ENCODE results near the gene AGO1. TPM values are rescaled to one million over a fixed set of nuclear protein-coding genes. Genes with fewer than 3 reads are reported as not detected.
"Not testable (repeated sequence)": the region's sequence is repeated elsewhere in the genome, so short reads cannot be mapped to it uniquely, and the experiment has no call there.

The AGO1 gene
- total RNA-seq, 1 experiment from 2014 or later: 28.9 TPM

DNA sequence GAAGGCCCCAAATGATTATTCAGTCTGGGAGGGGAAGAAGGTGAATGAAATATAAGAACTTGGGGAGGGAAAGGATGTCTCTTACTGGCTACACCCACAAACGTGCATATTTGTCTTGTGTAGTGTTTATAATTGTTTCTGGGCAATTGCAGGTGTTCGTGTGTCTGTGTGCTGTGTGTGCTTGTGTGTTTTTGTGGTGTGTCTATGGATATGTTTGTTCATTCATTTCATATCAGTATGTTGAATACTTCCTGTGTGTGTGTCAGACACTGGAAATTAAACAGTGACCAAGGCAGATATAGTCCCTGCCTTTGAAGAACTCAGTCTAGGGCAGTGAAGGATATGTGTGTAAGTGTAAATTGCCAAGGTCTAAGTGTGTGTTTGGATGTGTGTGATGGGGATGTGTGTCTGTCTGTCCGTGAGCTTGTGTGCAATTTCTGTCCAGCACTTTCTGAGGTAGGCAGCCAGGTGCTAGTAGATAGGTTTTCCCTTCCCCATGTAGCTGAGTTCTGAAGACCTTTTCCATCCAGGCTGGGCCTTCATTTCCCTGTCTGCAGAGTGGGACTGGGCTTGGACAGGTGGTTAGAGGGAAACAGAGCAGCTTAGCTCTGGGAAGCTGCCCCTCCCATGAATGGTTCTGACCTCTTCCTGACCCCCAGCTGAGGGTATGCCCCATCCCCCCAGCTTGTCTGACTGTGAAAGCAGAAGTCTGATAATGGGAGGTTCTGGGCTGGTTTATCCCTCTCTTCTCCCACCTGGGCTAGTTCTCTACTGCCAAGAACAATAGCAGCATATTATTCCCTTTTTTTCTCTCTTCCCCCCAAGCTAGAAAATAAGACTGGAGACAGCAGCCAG is 3.8 kb downstream of the AGO1 start:
- Mint-ChIP-seq H3K27ac (ENCODE audit: unreplicated experiment) (no peak overlapping the region), H3K4me3 (ENCODE audit: unreplicated experiment) (no peak overlapping the region), H3K36me3 (ENCODE audit: insufficient read depth, unreplicated experiment) (peaks cover 17% of the 10 kb centered on the region), H3K9me3 (ENCODE audit: unreplicated experiment) (no peaks in the 10 kb centered on the region), H3K27me3 (ENCODE audit: insufficient read depth, unreplicated experiment) (no peaks in the 10 kb centered on the region), H3K4me1 (ENCODE audit: low read depth, unreplicated experiment) (peaks cover 29% of the 10 kb centered on the region)
- Histone ChIP-seq H3K4me3 (ENCODE audit: low read depth, low read length) (no peak overlapping the region), H3K4me1 (peaks cover 14% of the 10 kb centered on the region), H3K27me3 (replicated peaks; ENCODE audit: control insufficient read depth, insufficient read depth, low read length) (no peaks in the 10 kb centered on the region), H3K36me3 (ENCODE audit: control insufficient read depth, insufficient read depth, low read length) (no peaks in the 10 kb centered on the region), H3K9me3 (no peaks in the 10 kb centered on the region)
- intact Hi-C loops (cut with micrococcal nuclease; ENCODE audit: unreplicated experiment): no loop called here
- POLR2A ChIA-PET: no interaction called here
- DNase-seq: no peak
- TF ChIP-seq, protein P1, sequence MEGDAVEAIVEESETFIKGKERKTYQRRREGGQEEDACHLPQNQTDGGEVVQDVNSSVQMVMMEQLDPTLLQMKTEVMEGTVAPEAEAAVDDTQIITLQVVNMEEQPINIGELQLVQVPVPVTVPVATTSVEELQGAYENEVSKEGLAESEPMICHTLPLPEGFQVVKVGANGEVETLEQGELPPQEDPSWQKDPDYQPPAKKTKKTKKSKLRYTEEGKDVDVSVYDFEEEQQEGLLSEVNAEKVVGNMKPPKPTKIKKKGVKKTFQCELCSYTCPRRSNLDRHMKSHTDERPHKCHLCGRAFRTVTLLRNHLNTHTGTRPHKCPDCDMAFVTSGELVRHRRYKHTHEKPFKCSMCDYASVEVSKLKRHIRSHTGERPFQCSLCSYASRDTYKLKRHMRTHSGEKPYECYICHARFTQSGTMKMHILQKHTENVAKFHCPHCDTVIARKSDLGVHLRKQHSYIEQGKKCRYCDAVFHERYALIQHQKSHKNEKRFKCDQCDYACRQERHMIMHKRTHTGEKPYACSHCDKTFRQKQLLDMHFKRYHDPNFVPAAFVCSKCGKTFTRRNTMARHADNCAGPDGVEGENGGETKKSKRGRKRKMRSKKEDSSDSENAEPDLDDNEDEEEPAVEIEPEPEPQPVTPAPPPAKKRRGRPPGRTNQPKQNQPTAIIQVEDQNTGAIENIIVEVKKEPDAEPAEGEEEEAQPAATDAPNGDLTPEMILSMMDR (IDR thresholded peaks at IDR 0.05; ENCODE audit: insufficient read depth in 1 of 2, low read depth in 1 of 2, low read length in 1 of 2, severe bottlenecking in 1 of 2, unreplicated experiment in 1 of 2): no peak
- CTCF ChIA-PET: no interaction called here
- no TSS peak for BruUV-seq (replicated peaks)

DNA sequence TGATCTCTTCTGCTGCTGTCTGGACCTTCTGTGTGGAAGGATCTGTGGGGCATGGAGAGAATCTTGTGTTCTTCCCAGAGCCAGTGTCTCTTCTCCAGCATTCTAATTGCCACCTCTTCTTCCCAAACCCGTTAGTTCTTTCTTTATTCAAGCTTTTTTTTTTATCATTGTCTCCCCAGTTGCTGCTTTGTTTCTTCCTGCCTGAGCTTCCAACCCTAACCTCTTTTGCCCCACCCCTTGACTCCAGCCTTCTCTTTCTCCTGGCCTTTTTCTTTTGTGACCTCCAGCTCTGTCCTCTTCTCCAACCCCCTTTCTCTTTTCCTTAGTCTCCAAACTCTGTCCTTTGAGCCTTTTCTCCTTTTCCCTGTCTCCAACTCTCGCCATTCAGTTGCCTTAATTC is 4.5 kb downstream of the AGO1 start:
- Histone ChIP-seq H3K9me3 (no peaks in the 10 kb centered on the region), H3K27me3 (replicated peaks; ENCODE audit: control insufficient read depth, insufficient read depth, low read length) (no peaks in the 10 kb centered on the region), H3K4me3 (ENCODE audit: low read depth, low read length) (no peak overlapping the region), H3K36me3 (ENCODE audit: control insufficient read depth, insufficient read depth, low read length) (no peaks in the 10 kb centered on the region), H3K4me1 (peaks cover 14% of the 10 kb centered on the region)
- Mint-ChIP-seq H3K4me1 (ENCODE audit: low read depth, unreplicated experiment) (peaks cover 22% of the 10 kb centered on the region), H3K36me3 (ENCODE audit: insufficient read depth, unreplicated experiment) (peaks cover 17% of the 10 kb centered on the region), H3K27me3 (ENCODE audit: insufficient read depth, unreplicated experiment) (no peaks in the 10 kb centered on the region), H3K27ac (ENCODE audit: unreplicated experiment) (no peak overlapping the region), H3K9me3 (ENCODE audit: unreplicated experiment) (no peaks in the 10 kb centered on the region), H3K4me3 (ENCODE audit: unreplicated experiment) (no peak overlapping the region)
- no peak for DNase-seq
- no TSS peak for BruUV-seq (replicated peaks)
- POLR2A ChIA-PET: interaction anchor here (0.6 kb wide), 1 partner anchor 9 kb away, joined by 4 read pairs; no protein-coding TSS in a partner anchor
- TF ChIP-seq, protein P1 (IDR thresholded peaks at IDR 0.05; ENCODE audit: insufficient read depth in 1 of 2, low read depth in 1 of 2, low read length in 1 of 2, severe bottlenecking in 1 of 2, unreplicated experiment in 1 of 2): no peak
- intact Hi-C loops (cut with micrococcal nuclease; ENCODE audit: unreplicated experiment): no loop called here
- CTCF ChIA-PET: no interaction called here

DNA sequence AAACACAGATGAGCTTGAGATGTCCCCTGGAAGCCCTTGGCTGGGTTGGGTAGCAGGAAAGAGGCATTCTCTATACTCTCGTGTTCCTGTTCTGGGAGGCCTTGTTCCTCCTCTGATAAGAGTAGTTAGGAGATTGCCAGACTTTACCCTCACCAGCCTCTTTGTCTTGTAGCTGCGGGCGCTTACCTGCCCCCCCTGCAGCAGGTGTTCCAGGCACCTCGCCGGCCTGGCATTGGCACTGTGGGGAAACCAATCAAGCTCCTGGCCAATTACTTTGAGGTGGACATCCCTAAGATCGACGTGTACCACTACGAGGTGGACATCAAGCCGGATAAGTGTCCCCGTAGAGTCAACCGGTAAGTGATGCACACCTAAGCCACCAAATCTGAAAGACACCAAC is 5.2 kb downstream of the AGO1 start:
- H3K9me3 Mint-ChIP-seq (ENCODE audit: unreplicated experiment): no peaks in the 10 kb centered on the region
- DNase-seq: no peak
- H3K4me3 ChIP-seq (ENCODE audit: low read depth, low read length): no peak overlapping the region
- intact Hi-C loops (cut with micrococcal nuclease; ENCODE audit: unreplicated experiment): no loop called here
- peaks cover 17% of the 10 kb centered on the region for H3K36me3 Mint-ChIP-seq (ENCODE audit: insufficient read depth, unreplicated experiment)
- H3K27ac Mint-ChIP-seq (ENCODE audit: unreplicated experiment): no peak overlapping the region
- BruUV-seq (replicated peaks): no TSS peak
- ChIA-PET POLR2A (no interaction called here), CTCF (no interaction called here)
- peaks cover 14% of the 10 kb centered on the region for H3K4me1 ChIP-seq
- H3K4me3 Mint-ChIP-seq (ENCODE audit: unreplicated experiment): no peak overlapping the region
- H3K36me3 ChIP-seq (ENCODE audit: control insufficient read depth, insufficient read depth, low read length): no peaks in the 10 kb centered on the region
- no peaks in the 10 kb centered on the region for H3K9me3 ChIP-seq
- TF ChIP-seq, protein P1 (IDR thresholded peaks at IDR 0.05; ENCODE audit: insufficient read depth in 1 of 2, low read depth in 1 of 2, low read length in 1 of 2, severe bottlenecking in 1 of 2, unreplicated experiment in 1 of 2): no peak
- H3K27me3 Mint-ChIP-seq (ENCODE audit: insufficient read depth, unreplicated experiment): no peaks in the 10 kb centered on the region
- H3K4me1 Mint-ChIP-seq (ENCODE audit: low read depth, unreplicated experiment): peaks cover 20% of the 10 kb centered on the region
- H3K27me3 ChIP-seq (replicated peaks; ENCODE audit: control insufficient read depth, insufficient read depth, low read length): no peaks in the 10 kb centered on the region

DNA sequence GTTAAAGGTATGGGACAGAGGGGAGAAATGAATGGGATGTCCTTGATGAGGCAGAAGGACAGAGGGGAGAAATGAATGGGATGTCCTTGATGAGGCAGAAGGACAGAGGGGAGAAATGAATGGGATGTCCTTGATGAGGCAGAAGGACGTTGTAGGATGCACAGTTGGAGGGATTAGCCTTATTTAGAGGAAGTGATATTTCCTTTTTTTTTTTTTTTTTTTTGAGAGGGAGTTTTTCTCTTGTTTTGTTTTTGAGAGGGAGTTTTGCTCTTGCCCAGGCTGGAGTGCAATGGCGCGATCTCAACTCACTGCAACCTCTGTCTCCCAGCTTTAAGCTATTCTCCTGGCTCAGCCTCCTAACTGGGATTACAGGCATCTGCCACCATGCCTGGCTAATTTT is 6.0 kb downstream of the AGO1 start:
- H3K9me3 Mint-ChIP-seq (ENCODE audit: unreplicated experiment); H3K27me3 ChIP-seq (replicated peaks; ENCODE audit: control insufficient read depth, insufficient read depth, low read length); BruUV-seq (replicated peaks); H3K36me3 ChIP-seq (ENCODE audit: control insufficient read depth, insufficient read depth, low read length); intact Hi-C loops (cut with micrococcal nuclease; ENCODE audit: unreplicated experiment); H3K27me3 Mint-ChIP-seq (ENCODE audit: insufficient read depth, unreplicated experiment); H3K27ac Mint-ChIP-seq (ENCODE audit: unreplicated experiment); H3K4me3 ChIP-seq (ENCODE audit: low read depth, low read length); H3K9me3 ChIP-seq; H3K4me3 Mint-ChIP-seq (ENCODE audit: unreplicated experiment); POLR2A ChIA-PET; CTCF ChIA-PET; DNase-seq: not testable (repeated sequence)
- Mint-ChIP-seq H3K36me3 (ENCODE audit: insufficient read depth, unreplicated experiment) (peaks cover 19% of the 10 kb centered on the region), H3K4me1 (ENCODE audit: low read depth, unreplicated experiment) (peaks cover 20% of the 10 kb centered on the region)
- peaks cover 14% of the 10 kb centered on the region for H3K4me1 ChIP-seq

Measured in Caco-2 (cell line).